SU-DHL-6 (cell line): Measurements from ENCODE around the gene E4F1.
"Not testable (repeated sequence)": the region's sequence is repeated elsewhere in the genome, so short reads cannot be mapped to it uniquely, and the experiment has no call there.

Experiments used
- H2AFZ ChIP-seq: fragments of 200-600 bp; sonication (generic); 2 replicates; pipeline ENCODE4 v1.6.1; 2014; ENCODE audit warnings: low read depth, mild to moderate bottlenecking, moderate library complexity, mixed read lengths, antibody characterized with exemption, low read length; ENCODE audit not compliant: severe bottlenecking
- H3F3A ChIP-seq: fragments of 200-600 bp; shearing (Covaris generic); 2 replicates; pipeline ENCODE4 v1.6.0; 2016; ENCODE audit warnings: antibody characterized with exemption, mild to moderate bottlenecking; ENCODE audit not compliant: insufficient read depth
- H3K27ac ChIP-seq: fragments of 200-600 bp; sonication (generic); 2 replicates; pipeline ENCODE4 v1.5.1; 2016; ENCODE audit warnings: low read depth, mild to moderate bottlenecking, low read length, moderate library complexity, mixed read lengths
- H3K27me3 ChIP-seq: fragments of 200-600 bp; sonication (generic), shearing (Covaris generic); 2 replicates; pipeline ENCODE4 v1.6.0; 2014; ENCODE audit warnings: mild to moderate bottlenecking, low read length
- H3K36me3 ChIP-seq: fragments of 200-600 bp; sonication (generic); 2 replicates; pipeline ENCODE4 v1.6.1; 2014; ENCODE audit warnings: mild to moderate bottlenecking, low read length, mixed read lengths
- H3K4me2 ChIP-seq: fragments of 300-600, 200-600 bp; shearing (Covaris generic), sonication (generic); 2 replicates; pipeline ENCODE4 v1.6.0; 2014; ENCODE audit warnings: low read length, low read depth, mild to moderate bottlenecking; ENCODE audit not compliant: poor library complexity, severe bottlenecking
- H3K4me3 ChIP-seq: fragments of 200-600 bp; sonication (generic); 2 replicates; pipeline ENCODE4 v1.5.1; 2014; ENCODE audit warnings: antibody characterized with exemption, low read length, mild to moderate bottlenecking, mixed read lengths; ENCODE audit not compliant: insufficient read depth, poor library complexity, severe bottlenecking
- H3K79me2 ChIP-seq: fragments of 200-600 bp; sonication (generic); 2 replicates; pipeline ENCODE4 v1.6.1; 2014; ENCODE audit warnings: mild to moderate bottlenecking, low read length, moderate library complexity; ENCODE audit not compliant: insufficient read depth
- H3K9ac ChIP-seq: fragments of 200-600 bp; sonication (generic); 2 replicates; pipeline ENCODE4 v1.7.0; 2014; ENCODE audit warnings: mild to moderate bottlenecking, low read length
- H3K9me2 ChIP-seq: fragments of 200-600 bp; sonication (generic); replicated peaks from 2 replicates; pipeline ENCODE4 v1.6.1; 2014; ENCODE audit warnings: low read length; ENCODE audit not compliant: insufficient read depth
- H3K9me3 ChIP-seq: fragments of 200-600 bp; sonication (generic); 2 replicates; pipeline ENCODE4 v1.6.1; 2014; ENCODE audit warnings: low read length, mixed read lengths; ENCODE audit not compliant: insufficient read depth
- H4K20me1 ChIP-seq: fragments of 200-600 bp; sonication (generic); 2 replicates; pipeline ENCODE4 v1.6.1; 2014; ENCODE audit warnings: low read depth, mild to moderate bottlenecking, antibody characterized with exemption, low read length, moderate library complexity, mixed read lengths
- EZH2phosphoT487 ChIP-seq: fragments of 200-600 bp; sonication (generic), shearing (Covaris generic); conservative IDR thresholded peaks from 2 replicates; pipeline ENCODE4 v1.6.1; 2018; ENCODE audit warnings: mild to moderate bottlenecking, antibody characterized with exemption, low read length, moderate library complexity, mixed read lengths
- TF ChIP-seq, protein P1 (sequence below): fragments of 200-600 bp; sonication (generic); IDR thresholded peaks from one replicate; pipeline ENCODE4 v1.5.1; 2017; ENCODE audit warnings: antibody characterized with exemption, mild to moderate bottlenecking, low read length, moderate library complexity; ENCODE audit not compliant: insufficient read depth, poor library complexity, severe bottlenecking

E4F1 gene

DNA sequence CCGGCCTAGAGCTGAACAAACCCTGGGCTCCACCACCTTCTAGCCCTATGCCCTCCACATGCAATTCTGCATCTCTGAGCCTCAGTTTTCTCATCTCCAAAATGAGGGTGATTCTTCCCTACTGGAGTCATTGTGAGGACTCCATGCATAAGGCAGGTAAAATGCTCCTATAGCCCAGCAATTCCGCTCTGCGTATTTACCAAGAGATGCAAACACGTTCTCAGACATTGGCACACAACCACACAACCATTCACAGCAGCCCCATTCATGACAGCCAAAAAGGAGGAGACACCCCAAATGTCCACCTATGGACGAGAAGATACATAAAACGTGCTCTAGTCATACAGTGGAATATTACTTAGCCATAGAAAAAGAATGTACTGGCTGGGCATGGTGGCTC is 23.1 kb upstream of the E4F1 start:
- Histone ChIP-seq H3K79me2 (no peaks in the 10 kb centered on the region), H3K27ac (no peak overlapping the region), H3K9me2 (no peaks in the 10 kb centered on the region), H3F3A (0 out of 2 replicates have a peak, but pooled peaks cover 8% of the 10 kb centered on the region), H3K9me3 (no peaks in the 10 kb centered on the region), H3K4me2 (no peak overlapping the region), H2AFZ (no peak overlapping the region), H3K4me3 (no peak overlapping the region), H3K36me3 (no peaks in the 10 kb centered on the region), H3K9ac (no peak overlapping the region), H3K27me3 (no peaks in the 10 kb centered on the region), H4K20me1 (no peaks in the 10 kb centered on the region)
- TF ChIP-seq, protein P1, sequence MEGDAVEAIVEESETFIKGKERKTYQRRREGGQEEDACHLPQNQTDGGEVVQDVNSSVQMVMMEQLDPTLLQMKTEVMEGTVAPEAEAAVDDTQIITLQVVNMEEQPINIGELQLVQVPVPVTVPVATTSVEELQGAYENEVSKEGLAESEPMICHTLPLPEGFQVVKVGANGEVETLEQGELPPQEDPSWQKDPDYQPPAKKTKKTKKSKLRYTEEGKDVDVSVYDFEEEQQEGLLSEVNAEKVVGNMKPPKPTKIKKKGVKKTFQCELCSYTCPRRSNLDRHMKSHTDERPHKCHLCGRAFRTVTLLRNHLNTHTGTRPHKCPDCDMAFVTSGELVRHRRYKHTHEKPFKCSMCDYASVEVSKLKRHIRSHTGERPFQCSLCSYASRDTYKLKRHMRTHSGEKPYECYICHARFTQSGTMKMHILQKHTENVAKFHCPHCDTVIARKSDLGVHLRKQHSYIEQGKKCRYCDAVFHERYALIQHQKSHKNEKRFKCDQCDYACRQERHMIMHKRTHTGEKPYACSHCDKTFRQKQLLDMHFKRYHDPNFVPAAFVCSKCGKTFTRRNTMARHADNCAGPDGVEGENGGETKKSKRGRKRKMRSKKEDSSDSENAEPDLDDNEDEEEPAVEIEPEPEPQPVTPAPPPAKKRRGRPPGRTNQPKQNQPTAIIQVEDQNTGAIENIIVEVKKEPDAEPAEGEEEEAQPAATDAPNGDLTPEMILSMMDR: no peak
- TF ChIP-seq EZH2phosphoT487: no peak

DNA sequence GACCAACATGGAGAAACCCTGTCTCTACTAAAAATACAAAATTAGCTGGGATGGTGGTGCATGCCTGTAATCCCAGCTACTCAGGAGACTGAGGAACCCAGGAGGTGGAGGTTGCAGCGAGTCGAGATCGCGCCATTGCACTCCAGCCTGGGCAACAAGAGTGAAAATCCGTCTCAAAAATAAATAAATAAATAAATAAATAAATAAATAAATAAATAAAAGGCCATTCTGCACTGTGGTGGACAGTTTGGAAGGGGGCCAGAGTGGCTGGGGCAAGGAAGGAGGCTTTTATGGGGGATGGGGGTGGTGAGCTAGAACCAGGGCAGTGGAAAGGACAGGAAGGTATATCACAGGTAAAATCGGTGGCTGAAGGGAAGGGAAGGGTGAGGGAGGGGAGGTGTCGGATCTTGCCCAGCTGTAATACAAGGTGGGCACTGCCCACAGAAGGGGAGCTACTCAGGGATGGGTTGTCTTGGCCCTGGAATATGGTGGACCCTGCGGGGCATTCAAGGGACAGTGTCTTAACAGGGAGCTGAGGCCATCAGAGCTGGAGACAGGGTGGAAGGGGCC is 20.2 kb upstream of the E4F1 start:
- not testable (repeated sequence) for H3K9me2 ChIP-seq, H3K27ac ChIP-seq, H3K4me3 ChIP-seq, H2AFZ ChIP-seq, H3K9me3 ChIP-seq, H3K36me3 ChIP-seq, H3F3A ChIP-seq, H4K20me1 ChIP-seq, H3K79me2 ChIP-seq, H3K4me2 ChIP-seq, H3K9ac ChIP-seq, H3K27me3 ChIP-seq

DNA sequence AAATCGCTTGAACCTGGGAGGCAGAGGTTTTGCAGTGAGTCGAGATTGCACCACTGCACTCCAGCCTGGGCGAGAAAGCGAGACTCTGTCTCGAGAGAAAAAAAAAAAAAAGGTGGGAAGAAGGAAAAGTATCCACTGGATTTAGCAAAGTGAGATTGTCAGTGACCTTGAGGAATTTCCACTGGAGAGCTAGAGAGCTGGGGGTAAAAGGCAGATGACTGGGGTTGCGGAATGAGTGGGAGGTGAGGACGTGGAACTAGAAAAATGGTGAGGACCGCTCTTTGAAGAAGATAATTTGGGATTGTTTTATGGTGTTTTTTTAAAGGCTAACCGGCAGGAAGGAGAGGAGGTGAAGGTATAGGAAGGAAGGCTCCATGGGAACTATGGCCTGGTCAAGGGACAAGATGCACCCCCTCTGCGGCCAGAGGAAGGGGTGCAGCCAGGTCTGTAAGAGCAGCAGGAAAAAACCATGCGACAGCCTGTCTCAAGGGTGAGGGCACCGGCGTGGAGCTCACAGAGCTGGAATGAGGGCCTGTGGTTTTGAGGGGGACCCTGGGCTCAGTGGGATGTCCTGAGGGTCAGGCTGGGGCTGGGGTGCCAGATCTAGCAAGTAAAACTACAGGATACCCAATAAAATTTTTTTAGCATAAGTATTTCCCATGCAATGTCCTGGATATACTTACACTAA is 18.8 kb upstream of the E4F1 start:
- H3K4me3 ChIP-seq: peak overlapping the region; percentile 86
- peaks cover 8% of the 10 kb centered on the region; the same call in 1 of the 2 replicates for H3K79me2 ChIP-seq
- no peaks in the 10 kb centered on the region for H3K9me2 ChIP-seq
- H3K4me2 ChIP-seq: peak overlapping the region; percentile 79
- no peaks in the 10 kb centered on the region for H4K20me1 ChIP-seq
- peak overlapping the region; percentile 90 for H2AFZ ChIP-seq
- no peaks in the 10 kb centered on the region for H3K9me3 ChIP-seq
- H3K27ac ChIP-seq: peak overlapping the region; percentile 74
- TF ChIP-seq, protein P1: no peak
- TF ChIP-seq EZH2phosphoT487: no peak
- H3F3A ChIP-seq: no peaks in the 10 kb centered on the region
- peak overlapping the region; percentile 90 for H3K9ac ChIP-seq
- no peaks in the 10 kb centered on the region for H3K36me3 ChIP-seq
- no peaks in the 10 kb centered on the region for H3K27me3 ChIP-seq
